Measurements from ENCODE around the gene PFDN5.
"Not testable (repeated sequence)": the region's sequence is repeated elsewhere in the genome, so short reads cannot be mapped to it uniquely, and the experiment has no call there.

PFDN5 gene

DNA sequence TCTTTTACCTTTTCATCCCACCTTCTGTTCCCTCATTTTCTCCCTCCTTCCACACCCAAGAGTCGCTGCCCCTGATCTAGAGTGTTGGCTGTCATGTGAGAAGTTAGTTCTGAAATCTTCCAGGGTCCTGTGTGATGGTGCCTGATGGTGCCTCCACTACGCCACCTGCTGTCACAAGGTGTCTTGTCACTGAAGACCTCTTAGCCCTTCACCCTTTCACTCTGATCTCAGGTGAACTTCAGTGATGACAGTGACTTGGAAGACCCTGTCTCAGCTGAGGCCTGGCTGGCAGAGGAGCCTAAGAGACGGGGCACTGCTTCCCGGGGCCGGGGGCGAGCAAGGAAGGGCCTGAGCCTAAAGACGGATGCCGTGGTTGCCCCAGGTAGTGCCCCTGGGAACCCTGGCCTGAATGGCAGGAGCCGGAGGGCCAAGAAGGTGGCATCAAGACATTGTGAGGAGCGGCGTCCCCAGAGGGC, 7.6 kb upstream of the PFDN5 start:
- DNase-seq, result peak; percentile 74

DNA sequence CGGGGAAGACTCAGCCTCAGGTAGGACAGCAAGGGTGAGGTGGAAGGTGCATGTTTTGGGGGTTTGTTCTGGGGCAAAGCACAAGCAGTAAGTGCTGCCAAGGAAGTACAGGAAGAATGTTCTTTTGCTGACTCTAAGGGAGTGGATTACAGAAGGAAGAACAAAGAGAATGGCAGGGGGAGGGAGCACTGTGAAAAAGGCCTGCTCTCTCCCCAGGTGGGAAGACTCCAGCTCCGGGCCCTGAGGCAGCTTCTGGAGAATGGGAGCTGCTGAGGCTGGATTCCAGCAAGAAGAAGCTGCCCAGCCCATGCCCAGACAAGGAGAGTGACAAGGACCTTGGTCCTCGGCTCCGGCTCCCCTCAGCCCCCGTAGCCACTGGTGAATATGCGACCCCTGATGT, 7.0 kb upstream of the PFDN5 start:
- DNase-seq, result no peak

DNA sequence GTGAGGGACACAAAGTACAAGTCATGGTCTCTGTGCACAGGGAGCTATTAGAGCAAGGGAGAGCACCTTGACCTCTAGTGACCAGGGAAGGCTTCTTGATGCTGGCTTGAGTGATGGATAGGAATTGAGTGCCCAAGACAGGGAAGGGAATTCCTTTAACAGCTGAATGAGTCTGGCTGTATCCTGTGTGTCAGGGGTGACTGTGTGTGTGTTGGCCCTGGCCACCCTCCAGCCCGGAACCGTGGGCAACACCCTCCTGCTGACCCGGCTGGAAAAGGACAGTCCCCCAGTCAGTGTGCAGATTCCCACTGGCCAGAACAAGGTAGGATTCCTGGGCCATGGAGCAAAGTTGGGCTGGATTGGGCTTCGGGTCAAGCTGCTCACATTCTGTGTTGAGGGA, 5.5 kb upstream of the PFDN5 start:
- no peak for DNase-seq

DNA sequence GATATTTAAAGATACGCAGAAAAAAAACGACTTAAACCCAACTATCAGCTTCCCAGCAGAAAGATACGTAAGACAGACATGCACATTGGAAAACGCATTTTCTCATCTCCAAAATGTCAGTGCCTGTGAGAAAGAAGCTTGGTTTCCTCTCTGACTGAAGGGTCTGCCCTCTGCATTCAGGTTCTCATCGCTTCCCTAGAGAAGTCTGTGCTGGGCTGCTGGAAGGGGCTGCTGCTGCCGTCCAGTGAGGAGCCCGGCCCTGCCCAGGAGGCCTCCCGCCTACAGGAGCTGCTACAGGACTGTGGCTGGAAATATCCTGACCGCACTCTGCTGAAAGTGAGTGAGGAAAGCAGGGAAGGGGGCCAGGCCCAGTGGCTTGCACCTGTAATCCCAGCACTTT, 4.7 kb upstream of the PFDN5 start:
- peak; percentile 34 for DNase-seq

DNA sequence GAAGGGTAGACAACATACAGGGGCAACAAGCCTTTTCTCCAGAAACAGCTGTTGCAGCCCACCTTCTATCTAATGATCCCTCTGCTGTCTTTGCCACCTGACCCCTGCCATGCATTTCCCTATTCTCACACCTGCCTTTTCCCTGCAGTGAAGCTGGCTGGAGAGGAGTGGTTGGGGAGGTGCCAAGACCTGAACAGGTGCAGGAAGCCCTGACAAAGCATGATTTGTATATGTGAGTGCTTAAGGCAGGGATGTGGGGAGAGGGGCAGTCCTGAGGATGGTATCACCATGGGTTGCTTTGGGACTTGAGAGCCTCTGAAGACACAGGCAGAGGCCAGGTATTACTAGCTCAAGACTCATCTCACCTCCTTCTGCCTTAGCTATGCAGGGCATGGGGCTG, 2.9 kb upstream of the PFDN5 start:
- no peak for DNase-seq

DNA sequence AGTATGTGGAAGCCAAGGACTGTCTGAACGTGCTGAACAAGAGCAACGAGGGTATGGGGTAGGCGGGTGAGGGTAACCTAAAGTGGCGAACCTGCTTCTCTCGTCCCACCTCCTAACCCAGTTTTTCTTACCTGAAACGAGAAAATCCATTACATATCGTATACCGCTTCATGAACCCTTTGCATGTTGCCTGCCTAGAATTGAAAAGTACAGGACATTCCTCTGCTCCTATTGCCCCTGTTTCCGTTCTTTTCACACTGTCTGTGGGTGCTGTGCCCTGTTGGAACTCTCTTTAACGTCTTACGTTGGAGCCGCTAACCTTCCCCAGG, 513 bp downstream of the PFDN5 start:
- DNase-seq, result no peak

DNA sequence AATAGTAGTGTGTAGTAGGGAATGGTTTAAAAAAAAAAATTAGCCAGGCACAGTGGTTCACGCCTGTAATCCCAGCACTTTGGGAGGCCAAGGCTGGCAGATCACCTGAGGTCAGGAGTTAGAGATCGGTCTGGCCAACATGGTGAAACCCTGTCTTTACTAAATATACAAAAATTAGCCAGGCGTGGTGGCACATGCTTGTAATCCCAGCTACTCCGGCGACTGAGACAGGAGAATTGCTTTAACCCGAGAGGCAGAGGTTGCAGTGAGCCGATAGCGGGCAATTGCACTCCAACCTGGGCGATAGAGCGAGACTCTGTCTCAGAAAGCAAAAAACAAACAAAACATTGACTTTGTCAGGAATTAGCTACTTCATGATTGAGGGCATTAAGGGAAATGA, 1.8 kb downstream of the PFDN5 start:
- DNase-seq, result not testable (repeated sequence)

DNA sequence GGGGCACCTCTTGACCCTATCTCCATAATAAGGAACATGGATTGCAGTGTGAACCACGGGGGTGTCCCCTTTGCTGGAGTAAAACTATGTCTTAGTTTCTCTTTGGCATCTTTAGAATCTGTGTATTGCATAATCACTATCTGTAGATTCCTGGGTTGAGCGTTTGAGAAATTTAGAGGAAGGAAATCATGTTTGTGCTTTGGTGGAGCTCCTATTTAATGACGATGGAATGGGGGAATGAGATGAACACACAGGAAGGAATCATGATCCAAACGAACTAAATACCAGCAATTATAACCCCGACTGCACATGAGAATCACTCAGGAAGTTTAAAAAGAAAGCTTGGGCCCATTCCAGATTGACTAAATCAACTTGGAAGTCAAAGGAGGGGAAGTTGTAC, 2.8 kb downstream of the PFDN5 start:
- DNase-seq, result no peak

DNA sequence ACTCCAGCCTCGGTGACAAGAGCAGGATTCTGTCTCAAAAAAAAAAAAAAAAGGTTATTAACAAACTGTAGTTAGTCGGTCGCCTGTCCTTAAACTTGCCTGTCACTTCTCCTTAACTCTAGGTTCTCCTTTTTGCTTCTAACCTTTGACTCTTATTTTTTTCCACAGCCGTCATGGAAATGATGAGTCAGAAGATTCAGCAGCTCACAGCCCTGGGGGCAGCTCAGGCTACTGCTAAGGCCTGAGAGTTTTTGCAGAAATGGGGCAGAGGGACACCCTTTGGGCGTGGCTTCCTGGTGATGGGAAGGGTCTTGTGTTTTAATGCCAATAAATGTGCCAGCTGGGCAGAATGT, 3.7 kb downstream of the PFDN5 start:
- peak; percentile 55 for DNase-seq

DNA sequence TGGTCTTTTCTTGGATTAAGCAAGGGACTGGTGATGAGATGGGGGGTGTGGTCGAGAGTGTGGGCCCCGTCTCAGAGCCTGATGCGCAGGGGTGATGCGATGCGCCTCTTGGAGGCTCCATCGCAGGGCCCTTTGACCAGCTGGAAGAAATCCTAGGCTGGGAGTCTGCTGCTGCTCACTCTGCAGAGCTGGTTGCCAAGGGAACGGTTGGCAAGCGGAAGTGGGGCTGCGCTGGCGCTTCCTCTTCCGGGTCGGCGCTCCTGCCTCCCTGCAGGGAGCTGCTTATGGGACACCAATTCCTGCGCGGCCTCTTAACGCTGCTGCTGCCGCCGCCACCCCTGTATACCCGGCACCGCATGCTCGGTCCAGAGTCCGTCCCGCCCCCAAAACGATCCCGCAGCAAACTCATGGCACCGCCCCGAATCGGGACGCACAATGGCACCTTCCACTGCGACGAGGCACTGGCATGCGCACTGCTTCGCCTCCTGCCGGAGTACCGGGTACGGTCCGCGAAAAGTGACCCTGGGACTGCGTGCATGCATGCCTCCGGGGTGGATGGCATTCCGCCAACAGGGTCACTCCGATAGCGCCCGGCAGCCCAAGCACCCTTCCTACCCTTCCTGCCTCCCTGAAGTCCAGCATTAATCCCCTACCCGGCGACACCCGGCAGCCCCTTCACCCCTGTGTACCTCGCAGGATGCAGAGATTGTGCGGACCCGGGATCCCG, 4.3 kb downstream of the PFDN5 start, which contains the start of gene MYG1:
Gene MYG1, plus strand, starts transcription at position 242 of the 727 bp plus-strand sequence. Its CDS starts 43 bp downstream, at position 285.
- DNase-seq, result peak; percentile 90

DNA sequence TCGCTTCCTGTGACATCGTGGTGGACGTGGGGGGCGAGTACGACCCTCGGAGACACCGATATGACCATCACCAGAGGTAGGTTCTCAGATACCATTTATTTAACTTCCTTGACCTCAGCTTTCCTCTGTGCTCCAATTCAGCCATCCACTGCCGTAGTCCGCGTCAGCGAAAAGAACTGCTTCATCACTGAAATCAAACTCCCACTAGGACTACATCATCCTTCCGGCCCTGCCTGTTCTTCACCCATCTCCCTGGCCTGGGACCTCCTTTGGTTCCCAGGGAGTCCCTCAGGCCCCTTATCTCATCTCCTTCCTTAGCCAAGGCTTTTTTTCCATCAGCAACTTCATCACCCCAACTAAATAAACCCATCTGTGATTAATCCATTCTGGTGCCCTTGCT, 4.8 kb downstream of the PFDN5 start:
- DNase-seq, result peak; percentile 46

DNA sequence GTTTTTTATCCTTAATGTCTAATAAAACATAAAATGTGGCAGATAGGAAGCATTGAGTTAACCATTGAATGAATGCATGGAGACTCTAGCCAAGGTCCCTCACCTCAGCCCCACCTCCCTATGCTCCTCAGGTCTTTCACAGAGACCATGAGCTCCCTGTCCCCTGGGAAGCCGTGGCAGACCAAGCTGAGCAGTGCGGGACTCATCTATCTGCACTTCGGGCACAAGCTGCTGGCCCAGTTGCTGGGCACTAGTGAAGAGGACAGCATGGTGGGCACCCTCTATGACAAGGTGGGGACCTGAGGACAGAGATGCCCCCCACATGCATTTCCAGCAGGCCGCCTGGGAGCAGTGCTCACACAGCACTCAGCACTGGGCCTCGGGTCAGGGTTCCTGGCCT, 7.6 kb downstream of the PFDN5 start:
- DNase-seq, result no peak

DNA sequence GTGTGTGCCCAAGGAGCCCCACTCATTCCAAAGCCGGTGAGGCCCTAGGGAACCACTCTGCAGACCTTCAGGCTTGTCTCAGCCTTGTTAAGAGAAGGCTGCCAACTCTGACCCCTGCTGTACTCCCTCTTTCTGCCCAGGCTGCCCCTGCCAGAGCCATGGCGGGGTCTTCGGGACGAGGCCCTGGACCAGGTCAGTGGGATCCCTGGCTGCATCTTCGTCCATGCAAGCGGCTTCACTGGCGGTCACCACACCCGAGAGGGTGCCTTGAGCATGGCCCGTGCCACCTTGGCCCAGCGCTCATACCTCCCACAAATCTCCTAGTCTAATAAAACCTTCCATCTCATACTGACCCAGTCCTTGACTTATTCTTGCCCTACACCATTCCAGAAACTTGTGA, 11.5 kb downstream of the PFDN5 start:
- no peak for DNase-seq

DNA sequence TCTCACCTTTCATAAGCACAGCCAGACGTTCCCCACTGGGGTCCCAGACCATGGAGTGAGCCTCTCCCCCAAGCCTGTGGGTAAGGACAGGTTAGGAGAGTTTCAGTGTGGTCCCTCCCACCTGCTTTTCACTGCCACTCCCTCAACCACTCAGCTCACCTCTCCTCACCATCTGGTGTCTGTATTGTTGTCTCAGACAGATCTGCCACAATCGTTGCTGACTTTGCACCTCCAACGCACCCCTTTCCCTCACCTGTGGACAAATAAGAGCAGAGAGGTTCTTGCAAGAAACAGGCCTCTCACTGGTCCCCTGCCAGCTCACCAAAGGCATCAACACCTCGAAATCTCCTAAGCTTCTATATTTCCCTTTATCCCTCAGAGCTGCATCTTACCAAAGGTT, 12.9 kb downstream of the PFDN5 start:
- DNase-seq, result no peak

DNA sequence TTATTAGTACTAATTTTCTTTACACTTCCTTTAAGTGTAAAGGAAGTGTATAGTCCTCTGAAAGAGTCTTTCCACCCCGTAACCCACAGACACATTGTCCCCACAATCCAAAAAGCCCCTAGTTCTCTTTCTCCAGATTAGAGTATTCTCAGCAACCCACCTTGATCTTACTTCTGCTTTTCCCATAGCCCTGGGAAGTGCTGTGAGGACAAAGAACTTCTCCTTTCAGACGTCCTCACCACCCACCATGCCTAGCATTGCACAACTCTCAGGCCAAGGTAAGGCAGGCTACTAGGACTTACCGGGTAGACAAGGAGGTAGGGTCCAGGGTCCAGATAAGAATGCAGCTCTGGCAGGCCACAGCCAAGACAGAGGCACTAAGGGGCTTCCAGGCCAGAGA, 18.7 kb downstream of the PFDN5 start:
- DNase-seq, result no peak

DNA sequence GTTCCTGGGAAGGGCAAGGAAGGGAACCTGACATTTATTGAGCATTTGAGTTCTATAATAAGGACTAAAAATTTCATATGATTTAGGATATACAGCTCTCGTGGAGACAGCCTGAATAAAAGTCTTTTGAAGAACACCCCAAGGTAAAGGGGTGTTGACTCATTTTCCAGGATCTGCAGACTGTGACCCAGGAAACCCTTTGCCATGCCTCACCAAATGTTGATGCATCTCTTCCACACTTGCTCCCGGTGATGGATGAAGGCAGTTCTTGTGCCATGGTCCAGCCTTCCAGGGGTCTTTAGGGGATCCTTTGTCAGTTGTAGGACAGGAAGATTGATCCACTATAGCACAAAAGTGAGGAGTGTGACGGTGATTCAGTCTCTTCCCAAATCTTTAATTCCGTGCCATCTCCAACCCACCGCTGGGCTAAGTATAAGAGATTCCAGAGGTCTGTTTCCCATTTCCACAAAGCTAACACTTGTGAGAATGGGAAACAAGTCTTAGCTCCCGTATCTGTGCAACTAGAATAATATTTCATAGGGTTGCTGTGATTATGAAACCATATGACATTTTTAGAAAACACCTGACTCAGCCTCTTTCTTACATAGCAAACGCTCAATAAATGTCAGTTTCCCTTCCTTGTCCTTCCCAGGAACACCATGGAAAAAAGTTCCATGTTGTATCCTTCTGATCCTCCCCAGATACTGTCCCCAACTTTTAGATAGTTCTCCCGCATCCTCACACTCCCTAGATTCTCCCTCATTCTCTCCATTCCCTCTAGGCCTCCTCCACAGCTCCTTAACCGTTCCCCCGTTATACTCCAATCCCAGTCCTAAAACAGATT, 25.2 kb downstream of the PFDN5 start:
- DNase-seq, result no peak

DNA sequence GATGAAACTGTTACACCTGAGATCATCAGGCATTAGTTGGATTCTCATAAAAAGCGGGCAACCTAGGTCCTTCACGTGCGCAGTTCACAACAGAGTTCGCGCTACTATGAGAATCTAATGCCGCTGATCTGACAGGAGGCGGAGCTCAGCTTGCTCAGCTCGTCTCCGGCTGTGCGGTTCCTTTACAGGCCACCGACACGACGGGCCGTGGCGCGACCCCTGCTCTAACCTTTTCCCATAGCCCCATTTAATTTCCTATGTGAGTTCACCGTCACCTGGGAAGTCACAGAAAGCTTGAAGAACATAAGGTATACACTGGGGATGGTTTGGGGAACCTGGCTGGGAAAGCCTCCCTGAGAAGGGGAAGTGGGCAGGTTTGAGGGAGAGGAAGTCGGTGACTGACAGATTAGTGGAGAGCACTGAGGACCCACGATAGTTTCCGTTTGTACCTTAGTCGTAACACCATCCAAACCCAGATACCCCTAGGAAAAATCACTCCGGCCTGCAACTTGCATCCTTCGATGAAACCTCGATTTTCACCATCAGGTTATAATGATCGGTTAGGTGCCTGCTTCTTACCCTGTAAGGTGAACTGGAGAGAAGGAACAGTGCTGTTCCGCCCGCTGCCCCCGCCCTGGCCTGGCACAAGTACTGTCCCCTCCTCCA, 28.9 kb downstream of the PFDN5 start:
- DNase-seq, result peak; percentile 73

DNA sequence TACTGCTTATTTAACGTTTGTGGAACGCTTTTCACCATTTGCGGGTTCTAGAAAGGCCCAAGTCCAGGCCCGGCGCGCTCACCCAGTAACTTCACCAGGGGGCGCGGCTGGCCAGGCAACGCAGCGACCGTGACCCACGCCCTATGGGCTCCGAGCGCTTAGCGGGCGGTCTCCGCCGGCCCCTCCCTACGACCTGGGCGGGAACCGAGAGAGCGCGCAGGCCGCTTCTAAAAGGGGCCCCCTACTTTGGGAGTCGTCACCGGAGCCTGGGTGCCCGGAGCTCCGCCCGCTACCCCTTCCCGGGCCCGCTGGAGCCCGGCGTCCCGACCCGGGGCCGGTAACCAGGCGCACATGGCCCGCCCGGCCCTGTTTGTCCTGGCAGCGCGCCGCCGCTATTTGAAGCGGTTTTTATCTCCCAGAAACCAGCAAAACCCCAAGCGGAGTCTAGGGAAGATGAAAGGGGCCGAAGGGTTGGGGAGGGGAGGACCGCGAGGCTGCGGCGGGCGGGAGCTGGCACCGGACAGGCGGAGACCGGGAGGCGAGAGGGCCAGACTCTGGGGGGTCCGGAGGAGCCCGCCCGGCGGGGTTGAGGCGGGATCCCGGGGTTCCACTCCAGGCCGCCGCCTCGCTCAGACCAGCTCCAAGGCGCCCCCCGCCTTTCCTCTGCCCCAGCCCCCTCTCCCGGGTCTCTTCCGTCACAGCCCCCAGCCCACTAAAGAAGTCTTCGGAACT, 29.6 kb downstream of the PFDN5 start:
- peak; percentile 93 for DNase-seq

DNA sequence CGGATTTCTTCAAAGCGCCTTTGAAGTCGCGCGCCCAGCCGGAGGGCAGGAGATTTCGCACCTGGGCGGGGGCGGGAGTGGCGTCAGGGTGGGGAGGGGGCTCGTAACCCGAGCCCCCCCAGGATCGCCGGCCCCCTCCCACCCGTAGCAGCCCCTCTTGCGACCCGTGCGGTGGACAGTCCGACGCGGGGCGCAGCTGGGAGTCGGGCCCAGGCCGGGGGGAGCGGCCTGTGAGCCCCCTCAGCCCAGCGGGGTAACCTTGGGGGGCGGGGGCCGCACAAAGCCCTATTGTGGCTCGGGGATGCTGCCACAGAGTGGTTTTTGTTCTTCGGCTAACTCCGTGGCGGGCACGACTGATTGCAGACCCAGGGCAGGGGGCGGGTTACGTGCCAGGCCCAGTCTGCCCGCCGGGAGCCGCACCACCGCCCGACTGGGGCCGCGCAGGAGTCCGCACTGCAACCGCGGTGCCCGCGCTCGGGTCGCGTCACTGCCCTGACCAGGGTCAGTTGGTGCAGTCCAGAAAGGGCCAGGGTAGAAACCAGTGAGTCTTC, 30.2 kb downstream of the PFDN5 start:
- DNase-seq, result peak; percentile 47

DNA sequence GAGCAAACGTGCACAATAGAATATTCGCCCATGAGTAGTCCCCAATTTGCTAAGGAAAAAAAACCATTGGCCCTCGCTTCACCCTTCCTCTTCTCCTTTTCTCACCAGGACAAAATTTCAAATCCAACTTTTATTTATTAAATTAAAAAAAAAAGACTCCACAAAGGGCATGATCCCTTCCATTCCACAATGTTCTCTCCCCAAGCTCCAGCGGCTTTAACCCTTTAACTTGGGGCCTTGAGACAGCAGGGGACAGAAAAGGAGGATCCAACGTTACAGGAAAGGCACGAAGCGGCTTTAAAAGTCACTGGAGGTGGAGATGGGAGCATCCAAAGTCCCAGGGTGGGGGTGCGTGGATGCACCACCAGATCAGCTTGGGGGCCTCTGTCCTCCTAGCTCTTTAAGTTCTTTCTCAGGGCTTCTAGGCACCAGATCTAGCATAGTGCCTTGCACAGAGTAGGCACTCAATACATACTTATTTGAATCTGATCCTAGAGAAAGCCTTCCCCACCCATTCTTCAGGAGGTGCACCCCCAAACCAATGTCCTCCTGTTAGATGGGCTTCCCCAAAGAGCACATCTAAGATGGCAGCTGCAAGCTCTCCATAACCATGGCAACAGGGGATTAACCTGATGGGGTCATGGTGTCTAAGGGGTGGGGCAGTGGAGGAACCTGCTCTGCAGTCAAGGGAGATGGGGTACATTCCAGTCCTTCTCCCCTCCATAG, 31.3 kb downstream of the PFDN5 start:
- DNase-seq, result no peak

DNA sequence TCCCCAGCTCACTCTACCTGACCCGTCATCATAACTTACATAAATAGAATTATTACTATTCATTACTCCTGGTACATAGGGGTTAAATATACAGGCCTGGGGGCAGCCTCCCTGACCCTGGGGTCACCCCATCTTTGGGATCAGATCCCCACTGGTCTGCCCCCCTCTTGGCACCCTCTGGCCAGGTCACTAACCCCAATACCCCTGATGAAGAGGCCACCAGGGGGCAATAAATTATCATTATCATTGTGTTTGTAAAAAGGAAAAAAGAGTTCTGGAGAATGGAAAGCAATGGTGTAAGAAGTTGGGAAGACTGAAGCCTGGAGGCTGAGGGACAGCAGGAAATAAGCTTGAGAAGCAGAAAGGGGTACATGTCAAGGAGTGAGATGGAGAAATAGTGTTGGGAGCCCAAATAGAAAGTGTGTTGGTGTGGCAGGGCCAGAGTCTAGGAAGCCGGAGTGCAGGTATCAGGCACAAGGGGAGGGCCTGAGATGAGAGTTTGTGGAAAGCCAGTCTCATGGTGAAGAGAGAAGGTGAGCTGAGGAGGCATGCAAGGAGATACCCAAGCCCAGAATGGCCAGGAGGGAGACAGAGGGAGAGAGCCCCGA, 32.2 kb downstream of the PFDN5 start:
- DNase-seq, result no peak

DNA sequence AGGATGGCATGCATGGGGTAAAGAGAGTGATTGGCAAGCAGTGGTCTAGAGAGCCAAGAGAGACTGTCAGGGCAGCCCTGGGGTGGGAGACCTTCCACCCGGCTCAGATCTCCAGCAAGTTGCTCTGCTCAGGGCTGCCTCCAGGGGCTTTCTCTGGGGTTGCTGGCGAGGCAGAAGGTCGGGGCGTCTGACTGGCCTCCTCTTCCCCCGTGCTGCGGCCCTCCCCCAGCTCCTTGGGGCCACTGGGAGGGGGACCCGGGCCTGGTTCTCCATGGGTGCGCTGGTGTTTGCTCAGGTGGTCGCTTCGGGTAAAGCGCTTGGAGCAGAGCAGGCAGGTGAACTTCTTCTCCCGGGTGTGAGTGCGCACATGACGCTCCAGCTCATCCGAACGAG, 32.7 kb downstream of the PFDN5 start:
- no peak for DNase-seq
